ENCODE measurements around the gene HDAC11.

GRCh38 chr3:13543253-13543652 lies 63.1 kb downstream of the HDAC11 start:
- no peak for TF ChIP-seq CREB1 (CRISPR knock-in tag; IDR thresholded peaks at IDR 0.05)
- TF ChIP-seq, protein P1, sequence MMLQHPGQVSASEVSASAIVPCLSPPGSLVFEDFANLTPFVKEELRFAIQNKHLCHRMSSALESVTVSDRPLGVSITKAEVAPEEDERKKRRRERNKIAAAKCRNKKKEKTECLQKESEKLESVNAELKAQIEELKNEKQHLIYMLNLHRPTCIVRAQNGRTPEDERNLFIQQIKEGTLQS (CRISPR knock-in tag; conservative IDR thresholded peaks at IDR 0.05) = no peak
- TF ChIP-seq, protein P2, sequence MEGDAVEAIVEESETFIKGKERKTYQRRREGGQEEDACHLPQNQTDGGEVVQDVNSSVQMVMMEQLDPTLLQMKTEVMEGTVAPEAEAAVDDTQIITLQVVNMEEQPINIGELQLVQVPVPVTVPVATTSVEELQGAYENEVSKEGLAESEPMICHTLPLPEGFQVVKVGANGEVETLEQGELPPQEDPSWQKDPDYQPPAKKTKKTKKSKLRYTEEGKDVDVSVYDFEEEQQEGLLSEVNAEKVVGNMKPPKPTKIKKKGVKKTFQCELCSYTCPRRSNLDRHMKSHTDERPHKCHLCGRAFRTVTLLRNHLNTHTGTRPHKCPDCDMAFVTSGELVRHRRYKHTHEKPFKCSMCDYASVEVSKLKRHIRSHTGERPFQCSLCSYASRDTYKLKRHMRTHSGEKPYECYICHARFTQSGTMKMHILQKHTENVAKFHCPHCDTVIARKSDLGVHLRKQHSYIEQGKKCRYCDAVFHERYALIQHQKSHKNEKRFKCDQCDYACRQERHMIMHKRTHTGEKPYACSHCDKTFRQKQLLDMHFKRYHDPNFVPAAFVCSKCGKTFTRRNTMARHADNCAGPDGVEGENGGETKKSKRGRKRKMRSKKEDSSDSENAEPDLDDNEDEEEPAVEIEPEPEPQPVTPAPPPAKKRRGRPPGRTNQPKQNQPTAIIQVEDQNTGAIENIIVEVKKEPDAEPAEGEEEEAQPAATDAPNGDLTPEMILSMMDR (IDR thresholded peaks at IDR 0.05) = no peak
- TF ChIP-seq, protein P3, sequence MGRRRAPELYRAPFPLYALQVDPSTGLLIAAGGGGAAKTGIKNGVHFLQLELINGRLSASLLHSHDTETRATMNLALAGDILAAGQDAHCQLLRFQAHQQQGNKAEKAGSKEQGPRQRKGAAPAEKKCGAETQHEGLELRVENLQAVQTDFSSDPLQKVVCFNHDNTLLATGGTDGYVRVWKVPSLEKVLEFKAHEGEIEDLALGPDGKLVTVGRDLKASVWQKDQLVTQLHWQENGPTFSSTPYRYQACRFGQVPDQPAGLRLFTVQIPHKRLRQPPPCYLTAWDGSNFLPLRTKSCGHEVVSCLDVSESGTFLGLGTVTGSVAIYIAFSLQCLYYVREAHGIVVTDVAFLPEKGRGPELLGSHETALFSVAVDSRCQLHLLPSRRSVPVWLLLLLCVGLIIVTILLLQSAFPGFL (CRISPR knock-in tag; IDR thresholded peaks at IDR 0.05; ENCODE audit: borderline replicate concordance) = no peak
